ENCODE results near the gene ZFP92.

ZFP92 gene

DNA sequence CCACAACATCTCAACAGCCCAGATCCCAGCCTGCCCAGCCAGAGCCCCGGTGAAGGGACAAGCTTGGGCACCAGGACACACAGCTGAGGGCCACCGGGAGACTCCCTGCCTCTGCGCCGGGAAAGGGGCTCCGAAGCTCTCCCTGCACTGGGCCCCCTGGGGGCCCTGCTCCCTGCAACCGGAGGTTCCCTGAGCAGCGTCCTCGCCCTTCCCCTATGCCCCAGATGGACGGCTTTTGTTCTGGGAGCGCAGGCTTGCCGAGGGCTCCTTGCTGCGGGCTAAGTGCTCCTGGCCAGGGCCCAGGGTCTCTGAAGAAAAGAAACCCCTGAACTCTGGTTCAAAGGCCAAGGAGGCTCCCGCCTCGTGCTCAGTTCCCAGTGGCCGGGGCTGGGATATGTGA is 899 bp upstream of the ZFP92 start:
- Histone ChIP-seq H3K79me1 (ENCODE audit: low read length) (peaks cover 1% of the 10 kb centered on the region), H4K8ac (ENCODE audit: low read depth, low read length) (no peak overlapping the region), H2BK120ac (ENCODE audit: insufficient read depth, low read length, poor library complexity) (no peak overlapping the region), H3K23ac (ENCODE audit: low read length) (no peak overlapping the region), H3K27ac (ENCODE audit: low read depth, low read length) (no peak overlapping the region), H4K91ac (ENCODE audit: low read depth, low read length) (no peak overlapping the region), H2BK12ac (ENCODE audit: low read length) (no peak overlapping the region), H3K4me1 (ENCODE audit: control insufficient read depth in 1 of 2, insufficient read depth in 2 of 2, low read length in 2 of 2) (peaks cover 13 to 17% of the 10 kb centered on the region in 2 experiments), H3K9me3 (ENCODE audit: insufficient read depth, low read depth, low read length) (no peaks in the 10 kb centered on the region), H3K36me3 (ENCODE audit: control insufficient read depth in 1 of 2, insufficient read depth in 2 of 2, low read length in 2 of 2) (no peaks in the 10 kb centered on the region), H2BK5ac (ENCODE audit: low read depth, low read length, poor library complexity) (no peak overlapping the region), H2AK5ac (ENCODE audit: low read length) (no peak overlapping the region), H3K27me3 (ENCODE audit: insufficient read depth, low read length) (no peaks in the 10 kb centered on the region), H3K4ac (ENCODE audit: low read depth, low read length) (no peak overlapping the region), H2AFZ (ENCODE audit: insufficient read depth, low read length, poor library complexity) (no peak overlapping the region), H3K4me2 (ENCODE audit: low read length) (no peak overlapping the region), H4K12ac (ENCODE audit: low read depth, low read length) (no peak overlapping the region), H3K4me3 (ENCODE audit: low read depth, low read length) (no peak overlapping the region), H3K9ac (ENCODE audit: low read length) (no peak overlapping the region), H3K18ac (ENCODE audit: low read length) (no peak overlapping the region), H3K79me2 (ENCODE audit: control insufficient read depth, insufficient read depth, low read length, poor library complexity) (no peaks in the 10 kb centered on the region), H3K14ac (ENCODE audit: low read length) (no peak overlapping the region)
- WGBS (ENCODE audit: extremely low coverage, insufficient coverage, insufficient read length), result no CpG with 5 or more reads among the region's 15 CpGs
- DNase-seq, result no peak

- no CpG with 5 or more reads among the region's 12 CpGs for WGBS (ENCODE audit: extremely low coverage, insufficient coverage, insufficient read length)
These were observed 401 bp upstream of the ZFP92 start for GRCh38 chrX:153410888-153411254.

DNA sequence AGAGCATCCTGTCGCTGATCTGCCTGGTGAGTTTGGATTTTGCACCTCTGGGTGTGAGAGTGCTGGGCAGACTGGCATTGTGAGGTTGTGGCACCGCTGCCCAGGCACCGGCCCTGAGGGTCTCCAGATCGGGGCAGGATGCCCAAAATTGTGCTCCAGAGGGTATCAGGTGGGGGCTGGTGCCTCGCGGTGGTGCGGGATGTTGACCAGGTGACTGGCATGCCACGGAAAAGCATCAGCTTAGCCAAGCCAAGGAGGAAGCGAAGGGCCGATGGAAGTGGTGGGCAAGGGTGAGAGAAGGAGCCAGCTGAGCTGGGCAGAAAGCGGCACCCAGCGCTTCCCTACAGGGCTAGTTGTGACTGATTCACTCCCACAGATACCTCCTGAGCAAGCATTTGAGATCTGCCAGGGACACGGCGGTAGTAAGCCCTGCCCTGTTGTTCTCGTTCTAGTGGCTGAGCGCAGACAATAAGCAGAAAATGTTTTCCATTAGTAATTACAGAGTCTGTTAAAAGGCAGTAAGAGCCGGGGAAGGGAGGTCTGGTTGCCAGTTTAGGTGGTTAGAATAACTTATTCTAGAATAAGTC is 809 bp downstream of the ZFP92 start:
- Histone ChIP-seq H3K79me2 (ENCODE audit: control insufficient read depth, insufficient read depth, low read length, poor library complexity) (no peaks in the 10 kb centered on the region), H3K9ac (ENCODE audit: low read length) (no peak overlapping the region), H4K12ac (ENCODE audit: low read depth, low read length) (no peak overlapping the region), H3K4me2 (ENCODE audit: low read length) (peak overlapping the region; percentile 65), H2BK12ac (ENCODE audit: low read length) (no peak overlapping the region), H3K79me1 (ENCODE audit: low read length) (peaks cover 1% of the 10 kb centered on the region), H3K23ac (ENCODE audit: low read length) (no peak overlapping the region), H3K4me1 (ENCODE audit: control insufficient read depth in 1 of 2, insufficient read depth in 2 of 2, low read length in 2 of 2) (peaks cover 13 to 17% of the 10 kb centered on the region in 2 experiments), H3K14ac (ENCODE audit: low read length) (no peak overlapping the region), H2BK120ac (ENCODE audit: insufficient read depth, low read length, poor library complexity) (no peak overlapping the region), H3K9me3 (ENCODE audit: insufficient read depth, low read depth, low read length) (no peaks in the 10 kb centered on the region), H4K8ac (ENCODE audit: low read depth, low read length) (no peak overlapping the region), H3K36me3 (ENCODE audit: control insufficient read depth in 1 of 2, insufficient read depth in 2 of 2, low read length in 2 of 2) (no peaks in the 10 kb centered on the region), H2AK5ac (ENCODE audit: low read length) (no peak overlapping the region), H3K4ac (ENCODE audit: low read depth, low read length) (no peak overlapping the region), H3K18ac (ENCODE audit: low read length) (no peak overlapping the region), H3K4me3 (ENCODE audit: low read depth, low read length) (no peak overlapping the region), H3K27ac (ENCODE audit: low read depth, low read length) (no peak overlapping the region), H2AFZ (ENCODE audit: insufficient read depth, low read length, poor library complexity) (no peak overlapping the region), H2BK5ac (ENCODE audit: low read depth, low read length, poor library complexity) (no peak overlapping the region), H3K27me3 (ENCODE audit: insufficient read depth, low read length) (no peaks in the 10 kb centered on the region), H4K91ac (ENCODE audit: low read depth, low read length) (no peak overlapping the region)
- no CpG with 5 or more reads among the region's 17 CpGs for WGBS (ENCODE audit: extremely low coverage, insufficient coverage, insufficient read length)
- no peak for DNase-seq

More at GRCh38 chrX:153410888-153411254, 401 bp upstream of the ZFP92 start:
- Histone ChIP-seq H3K79me2 (ENCODE audit: control insufficient read depth, insufficient read depth, low read length, poor library complexity) (no peaks in the 10 kb centered on the region), H3K18ac (ENCODE audit: low read length) (no peak overlapping the region), H3K4me3 (ENCODE audit: low read depth, low read length) (peak overlapping the region; percentile 65), H2AFZ (ENCODE audit: insufficient read depth, low read length, poor library complexity) (no peak overlapping the region), H3K79me1 (ENCODE audit: low read length) (peaks cover 1% of the 10 kb centered on the region), H3K4me1 (ENCODE audit: control insufficient read depth in 1 of 2, insufficient read depth in 2 of 2, low read length in 2 of 2) (peaks cover 13 to 17% of the 10 kb centered on the region in 2 experiments), H3K9ac (ENCODE audit: low read length) (no peak overlapping the region), H3K27ac (ENCODE audit: low read depth, low read length) (no peak overlapping the region), H3K4ac (ENCODE audit: low read depth, low read length) (no peak overlapping the region), H4K8ac (ENCODE audit: low read depth, low read length) (peak overlapping the region; percentile 70), H3K4me2 (ENCODE audit: low read length) (peak overlapping the region; percentile 65), H3K14ac (ENCODE audit: low read length) (no peak overlapping the region), H2BK120ac (ENCODE audit: insufficient read depth, low read length, poor library complexity) (no peak overlapping the region), H2BK5ac (ENCODE audit: low read depth, low read length, poor library complexity) (no peak overlapping the region), H3K27me3 (ENCODE audit: insufficient read depth, low read length) (no peaks in the 10 kb centered on the region), H2BK12ac (ENCODE audit: low read length) (no peak overlapping the region), H3K36me3 (ENCODE audit: control insufficient read depth in 1 of 2, insufficient read depth in 2 of 2, low read length in 2 of 2) (no peaks in the 10 kb centered on the region), H4K91ac (ENCODE audit: low read depth, low read length) (peak overlapping the region; percentile 5), H3K9me3 (ENCODE audit: insufficient read depth, low read depth, low read length) (no peaks in the 10 kb centered on the region), H3K23ac (ENCODE audit: low read length) (no peak overlapping the region), H2AK5ac (ENCODE audit: low read length) (no peak overlapping the region), H4K12ac (ENCODE audit: low read depth, low read length) (no peak overlapping the region)
- DNase-seq, result no peak

- Histone ChIP-seq H4K12ac (ENCODE audit: low read depth, low read length) (no peak overlapping the region), H3K36me3 (ENCODE audit: control insufficient read depth in 1 of 2, insufficient read depth in 2 of 2, low read length in 2 of 2) (no peaks in the 10 kb centered on the region), H3K9me3 (ENCODE audit: insufficient read depth, low read depth, low read length) (no peaks in the 10 kb centered on the region), H3K27ac (ENCODE audit: low read depth, low read length) (no peak overlapping the region), H3K4ac (ENCODE audit: low read depth, low read length) (no peak overlapping the region), H4K91ac (ENCODE audit: low read depth, low read length) (no peak overlapping the region), H3K27me3 (ENCODE audit: insufficient read depth, low read length) (no peaks in the 10 kb centered on the region), H3K79me1 (ENCODE audit: low read length) (peaks cover 1% of the 10 kb centered on the region), H3K79me2 (ENCODE audit: control insufficient read depth, insufficient read depth, low read length, poor library complexity) (no peaks in the 10 kb centered on the region), H2BK120ac (ENCODE audit: insufficient read depth, low read length, poor library complexity) (no peak overlapping the region), H3K4me2 (ENCODE audit: low read length) (no peak overlapping the region), H3K9ac (ENCODE audit: low read length) (no peak overlapping the region), H4K8ac (ENCODE audit: low read depth, low read length) (no peak overlapping the region), H2BK12ac (ENCODE audit: low read length) (no peak overlapping the region), H2AK5ac (ENCODE audit: low read length) (no peak overlapping the region), H3K18ac (ENCODE audit: low read length) (no peak overlapping the region), H2BK5ac (ENCODE audit: low read depth, low read length, poor library complexity) (no peak overlapping the region), H3K4me1 (ENCODE audit: control insufficient read depth in 1 of 2, insufficient read depth in 2 of 2, low read length in 2 of 2) (peaks cover 13 to 17% of the 10 kb centered on the region in 2 experiments), H2AFZ (ENCODE audit: insufficient read depth, low read length, poor library complexity) (no peak overlapping the region), H3K14ac (ENCODE audit: low read length) (no peak overlapping the region), H3K23ac (ENCODE audit: low read length) (no peak overlapping the region), H3K4me3 (ENCODE audit: low read depth, low read length) (no peak overlapping the region)
- WGBS (ENCODE audit: extremely low coverage, insufficient coverage, insufficient read length), result no CpG with 5 or more reads among the region's 23 CpGs
- DNase-seq, result no peak
These were observed 1.8 kb downstream of the ZFP92 start for GRCh38 chrX:153412746-153413720.
